ENCODE data around the gene MSH2.

GRCh38 chr2:47438106-47438505, 35.1 kb downstream of the MSH2 start:
- no peak for TF ChIP-seq EZH2 (IDR thresholded peaks at IDR 0.05; ENCODE audit: borderline replicate concordance, low read length)
- TF ChIP-seq, protein P1, sequence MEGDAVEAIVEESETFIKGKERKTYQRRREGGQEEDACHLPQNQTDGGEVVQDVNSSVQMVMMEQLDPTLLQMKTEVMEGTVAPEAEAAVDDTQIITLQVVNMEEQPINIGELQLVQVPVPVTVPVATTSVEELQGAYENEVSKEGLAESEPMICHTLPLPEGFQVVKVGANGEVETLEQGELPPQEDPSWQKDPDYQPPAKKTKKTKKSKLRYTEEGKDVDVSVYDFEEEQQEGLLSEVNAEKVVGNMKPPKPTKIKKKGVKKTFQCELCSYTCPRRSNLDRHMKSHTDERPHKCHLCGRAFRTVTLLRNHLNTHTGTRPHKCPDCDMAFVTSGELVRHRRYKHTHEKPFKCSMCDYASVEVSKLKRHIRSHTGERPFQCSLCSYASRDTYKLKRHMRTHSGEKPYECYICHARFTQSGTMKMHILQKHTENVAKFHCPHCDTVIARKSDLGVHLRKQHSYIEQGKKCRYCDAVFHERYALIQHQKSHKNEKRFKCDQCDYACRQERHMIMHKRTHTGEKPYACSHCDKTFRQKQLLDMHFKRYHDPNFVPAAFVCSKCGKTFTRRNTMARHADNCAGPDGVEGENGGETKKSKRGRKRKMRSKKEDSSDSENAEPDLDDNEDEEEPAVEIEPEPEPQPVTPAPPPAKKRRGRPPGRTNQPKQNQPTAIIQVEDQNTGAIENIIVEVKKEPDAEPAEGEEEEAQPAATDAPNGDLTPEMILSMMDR (IDR thresholded peaks at IDR 0.05; ENCODE audit: low read length) = no peak

Data from OCI-LY1 (cell line).